ENCODE measurements around the gene LYZL6.

Gene LYZL6

GRCh38 chr17:35943537-35943936, at the start of gene LYZL6:
TSS of gene LYZL6 (minus strand) at chr17:35943713. CDS start at chr17:35939356, 4,357 bp downstream.
- Histone ChIP-seq H3K36me3 (ENCODE audit: insufficient read depth, low read length) (no peaks in the 10 kb centered on the region), H3K79me2 (ENCODE audit: control insufficient read depth, insufficient read depth, low read length, unreplicated experiment) (no peaks in the 10 kb centered on the region), H2AFZ (ENCODE audit: low read length, unreplicated experiment) (no peak within 1 kb of the TSS), H3K27ac (ENCODE audit: low read depth, low read length) (no peak within 1 kb of the TSS), H3K4me3 (ENCODE audit: low read depth, low read length) (no peak within 1 kb of the TSS), H3K27me3 (ENCODE audit: insufficient read depth, low read length) (no peaks in the 10 kb centered on the region), H3K4me1 (ENCODE audit: control insufficient read depth, insufficient read depth, low read length, unreplicated experiment) (no peaks in the 10 kb centered on the region)

- H3K27ac ChIP-seq (ENCODE audit: low read depth, low read length): no peak overlapping the region
- H3K79me2 ChIP-seq (ENCODE audit: control insufficient read depth, insufficient read depth, low read length, unreplicated experiment): no peaks in the 10 kb centered on the region
- peaks cover 46% of the 10 kb centered on the region for H3K27me3 ChIP-seq (ENCODE audit: insufficient read depth, low read length)
Observed at GRCh38 chr17:35991075-35991474, 47.6 kb upstream of the LYZL6 start.

GRCh38 chr17:35988164-35988563, 44.7 kb upstream of the LYZL6 start:
- H3K36me3 ChIP-seq (ENCODE audit: insufficient read depth, low read length): no peaks in the 10 kb centered on the region
- H3K4me1 ChIP-seq (ENCODE audit: control insufficient read depth, insufficient read depth, low read length, unreplicated experiment): no peaks in the 10 kb centered on the region
- no peak overlapping the region for H3K27ac ChIP-seq (ENCODE audit: low read depth, low read length)
- no peak overlapping the region for H3K4me3 ChIP-seq (ENCODE audit: low read depth, low read length)
- H3K79me2 ChIP-seq (ENCODE audit: control insufficient read depth, insufficient read depth, low read length, unreplicated experiment): no peaks in the 10 kb centered on the region
- H2AFZ ChIP-seq (ENCODE audit: low read length, unreplicated experiment): no peak overlapping the region
- peaks cover 38% of the 10 kb centered on the region; the same call in 1 of the 2 replicates for H3K27me3 ChIP-seq (ENCODE audit: insufficient read depth, low read length)

More at GRCh38 chr17:35991075-35991474, 47.6 kb upstream of the LYZL6 start:
- Histone ChIP-seq H3K4me3 (ENCODE audit: low read depth, low read length) (no peak overlapping the region), H3K36me3 (ENCODE audit: insufficient read depth, low read length) (no peaks in the 10 kb centered on the region), H2AFZ (ENCODE audit: low read length, unreplicated experiment) (no peak overlapping the region), H3K4me1 (ENCODE audit: control insufficient read depth, insufficient read depth, low read length, unreplicated experiment) (no peaks in the 10 kb centered on the region)

GRCh38 chr17:35986643-35987042, 43.1 kb upstream of the LYZL6 start, which contains the start of gene CCL14:
TSS of gene CCL14 (minus strand) at chr17:35986729. CDS start at chr17:35986649, 80 bp downstream.
- no peaks in the 10 kb centered on the region for H3K79me2 ChIP-seq (ENCODE audit: control insufficient read depth, insufficient read depth, low read length, unreplicated experiment)
- no peak within 1 kb of the TSS for H3K4me3 ChIP-seq (ENCODE audit: low read depth, low read length)
- no peak within 1 kb of the TSS for H3K27ac ChIP-seq (ENCODE audit: low read depth, low read length)
- no peaks in the 10 kb centered on the region for H3K36me3 ChIP-seq (ENCODE audit: insufficient read depth, low read length)
- no peak within 1 kb of the TSS for H2AFZ ChIP-seq (ENCODE audit: low read length, unreplicated experiment)
- no peaks in the 10 kb centered on the region for H3K4me1 ChIP-seq (ENCODE audit: control insufficient read depth, insufficient read depth, low read length, unreplicated experiment)
- H3K27me3 ChIP-seq (ENCODE audit: insufficient read depth, low read length): peaks cover 40% of the 10 kb centered on the region

GRCh38 chr17:35984140-35984539, 40.6 kb upstream of the LYZL6 start:
- Histone ChIP-seq H2AFZ (ENCODE audit: low read length, unreplicated experiment) (no peak overlapping the region), H3K27me3 (ENCODE audit: insufficient read depth, low read length) (peaks cover 32% of the 10 kb centered on the region), H3K4me1 (ENCODE audit: control insufficient read depth, insufficient read depth, low read length, unreplicated experiment) (no peaks in the 10 kb centered on the region), H3K79me2 (ENCODE audit: control insufficient read depth, insufficient read depth, low read length, unreplicated experiment) (no peaks in the 10 kb centered on the region), H3K4me3 (ENCODE audit: low read depth, low read length) (no peak overlapping the region), H3K27ac (ENCODE audit: low read depth, low read length) (no peak overlapping the region), H3K36me3 (ENCODE audit: insufficient read depth, low read length) (no peaks in the 10 kb centered on the region)

- no peaks in the 10 kb centered on the region for H3K79me2 ChIP-seq (ENCODE audit: control insufficient read depth, insufficient read depth, low read length, unreplicated experiment)
- H3K27ac ChIP-seq (ENCODE audit: low read depth, low read length): no peak overlapping the region
- no peak overlapping the region for H3K4me3 ChIP-seq (ENCODE audit: low read depth, low read length)
- H3K36me3 ChIP-seq (ENCODE audit: insufficient read depth, low read length): no peaks in the 10 kb centered on the region
- peaks cover 32% of the 10 kb centered on the region for H3K27me3 ChIP-seq (ENCODE audit: insufficient read depth, low read length)
- H3K4me1 ChIP-seq (ENCODE audit: control insufficient read depth, insufficient read depth, low read length, unreplicated experiment): no peaks in the 10 kb centered on the region
- no peak overlapping the region for H2AFZ ChIP-seq (ENCODE audit: low read length, unreplicated experiment)
Observed at GRCh38 chr17:35982409-35983191, 39.1 kb upstream of the LYZL6 start.

GRCh38 chr17:35981908-35982330, 38.4 kb upstream of the LYZL6 start:
- Histone ChIP-seq H2AFZ (ENCODE audit: low read length, unreplicated experiment) (no peak overlapping the region), H3K79me2 (ENCODE audit: control insufficient read depth, insufficient read depth, low read length, unreplicated experiment) (no peaks in the 10 kb centered on the region), H3K4me3 (ENCODE audit: low read depth, low read length) (no peak overlapping the region), H3K27me3 (ENCODE audit: insufficient read depth, low read length) (peaks cover 28% of the 10 kb centered on the region), H3K27ac (ENCODE audit: low read depth, low read length) (no peak overlapping the region), H3K4me1 (ENCODE audit: control insufficient read depth, insufficient read depth, low read length, unreplicated experiment) (no peaks in the 10 kb centered on the region), H3K36me3 (ENCODE audit: insufficient read depth, low read length) (no peaks in the 10 kb centered on the region)

GRCh38 chr17:35981246-35981645, 37.7 kb upstream of the LYZL6 start, which contains the start of gene CCL16:
TSS of gene CCL16 (minus strand) at chr17:35981497. CDS start at chr17:35981420, 77 bp downstream.
- Histone ChIP-seq H3K27me3 (ENCODE audit: insufficient read depth, low read length) (peaks cover 22% of the 10 kb centered on the region), H3K36me3 (ENCODE audit: insufficient read depth, low read length) (no peaks in the 10 kb centered on the region), H3K79me2 (ENCODE audit: control insufficient read depth, insufficient read depth, low read length, unreplicated experiment) (no peaks in the 10 kb centered on the region), H3K27ac (ENCODE audit: low read depth, low read length) (no peak within 1 kb of the TSS), H2AFZ (ENCODE audit: low read length, unreplicated experiment) (no peak within 1 kb of the TSS), H3K4me1 (ENCODE audit: control insufficient read depth, insufficient read depth, low read length, unreplicated experiment) (no peaks in the 10 kb centered on the region), H3K4me3 (ENCODE audit: low read depth, low read length) (no peak within 1 kb of the TSS)

- H3K4me1 ChIP-seq (ENCODE audit: control insufficient read depth, insufficient read depth, low read length, unreplicated experiment): peaks cover 8% of the 10 kb centered on the region
- H3K4me3 ChIP-seq (ENCODE audit: low read depth, low read length): no peak overlapping the region
- H3K79me2 ChIP-seq (ENCODE audit: control insufficient read depth, insufficient read depth, low read length, unreplicated experiment): no peaks in the 10 kb centered on the region
- no peaks in the 10 kb centered on the region for H3K36me3 ChIP-seq (ENCODE audit: insufficient read depth, low read length)
- peaks cover 9% of the 10 kb centered on the region for H3K27me3 ChIP-seq (ENCODE audit: insufficient read depth, low read length)
- no peak overlapping the region for H3K27ac ChIP-seq (ENCODE audit: low read depth, low read length)
- H2AFZ ChIP-seq (ENCODE audit: low read length, unreplicated experiment): no peak overlapping the region
Observed at GRCh38 chr17:35978346-35978745, 34.8 kb upstream of the LYZL6 start.

GRCh38 chr17:35977509-35977908, 34.0 kb upstream of the LYZL6 start:
- peaks cover 7% of the 10 kb centered on the region; the same call in 1 of the 2 replicates for H3K27me3 ChIP-seq (ENCODE audit: insufficient read depth, low read length)
- no peak overlapping the region for H2AFZ ChIP-seq (ENCODE audit: low read length, unreplicated experiment)
- H3K79me2 ChIP-seq (ENCODE audit: control insufficient read depth, insufficient read depth, low read length, unreplicated experiment): no peaks in the 10 kb centered on the region
- peaks cover 13% of the 10 kb centered on the region for H3K4me1 ChIP-seq (ENCODE audit: control insufficient read depth, insufficient read depth, low read length, unreplicated experiment)
- H3K36me3 ChIP-seq (ENCODE audit: insufficient read depth, low read length): no peaks in the 10 kb centered on the region
- H3K4me3 ChIP-seq (ENCODE audit: low read depth, low read length): no peak overlapping the region
- no peak overlapping the region for H3K27ac ChIP-seq (ENCODE audit: low read depth, low read length)

Measured in ACC112 (cell line).